OCI-LY7 (cell line): ENCODE measurements around the gene ROM1. TPM values are rescaled to one million over a fixed set of nuclear protein-coding genes. Genes with fewer than 3 reads are reported as not detected.

ENCODE experiments used
- BruUV-seq: library from RNA; stranded (reverse); fragments of 400-500 nt; replicated peaks from 2 replicates; lab custom pipeline; 2021; lab: Mats Ljungman, UMichigan
- CTCF ChIA-PET: fragments of 300-600 bp; sonication (Branson Sonifier 250); formaldehyde crosslinking; loops from one replicate; lab custom pipeline; 2022; ENCODE audit warnings: antibody characterized with exemption; ENCODE audit not compliant: unreplicated experiment; lab: Charles Lee
- POLR2A ChIA-PET: fragments of 300-600 bp; sonication (Branson Sonifier 250); formaldehyde crosslinking; loops from one replicate; lab custom pipeline; 2022; ENCODE audit warnings: antibody characterized with exemption; lab: Charles Lee
- DNase-seq: peaks from one replicate; pipeline ENCODE4 v3.0.0-alpha.2; 2015; ENCODE audit warnings: low spot score
- H2AFZ ChIP-seq: fragments of 200-600 bp; sonication (generic), shearing (Covaris generic); 2 replicates; pipeline ENCODE4 v1.6.1; 2014; ENCODE audit warnings: mild to moderate bottlenecking, antibody characterized with exemption, low read length, moderate library complexity
- H3K27ac ChIP-seq: fragments of 200-600 bp; sonication (generic); 2 replicates; pipeline ENCODE4 v1.5.1; 2014; ENCODE audit warnings: mixed run types, low read depth, mild to moderate bottlenecking, moderate library complexity, low read length, inconsistent platforms; ENCODE audit not compliant: poor library complexity, severe bottlenecking
- H3K36me3 ChIP-seq: fragments of 200-600 bp; sonication (generic); 2 replicates; pipeline ENCODE4 v1.6.1; 2014; ENCODE audit warnings: mild to moderate bottlenecking, antibody characterized with exemption, low read length, moderate library complexity, mixed read lengths; ENCODE audit not compliant: insufficient read depth
- H3K4me1 ChIP-seq: fragments of 200-600 bp; sonication (generic); 2 replicates; pipeline ENCODE4 v1.5.1; 2014; ENCODE audit warnings: mild to moderate bottlenecking, low read length; ENCODE audit not compliant: insufficient read depth, poor library complexity, severe bottlenecking
- H3K4me2 ChIP-seq: fragments of 200-600 bp; sonication (generic); 2 replicates; pipeline ENCODE4 v1.6.1; 2014; ENCODE audit warnings: mild to moderate bottlenecking, low read length
- H3K4me3 ChIP-seq: fragments of 200-600 bp; sonication (generic); 2 replicates; pipeline ENCODE4 v1.5.1; 2014; ENCODE audit warnings: mild to moderate bottlenecking, low read depth, low read length; ENCODE audit not compliant: poor library complexity, severe bottlenecking
- H3K79me2 ChIP-seq: fragments of 200-600 bp; sonication (generic); 2 replicates; pipeline ENCODE4 v1.6.1; 2016; ENCODE audit warnings: low read depth, mild to moderate bottlenecking, low read length, moderate library complexity, mixed read lengths; ENCODE audit not compliant: insufficient read depth
- H3K9me2 ChIP-seq: fragments of 200-600 bp; sonication (generic); 2 replicates; pipeline ENCODE4 v1.6.1; 2016; ENCODE audit warnings: mild to moderate bottlenecking, low read length, mixed read lengths; ENCODE audit not compliant: insufficient read depth
- H3K9me3 ChIP-seq: fragments of 200-600 bp; sonication (generic); 2 replicates; pipeline ENCODE4 v1.6.1; 2014; ENCODE audit warnings: mild to moderate bottlenecking, mixed run types, low read length, mixed read lengths
- H4K20me1 ChIP-seq: fragments of 200-600 bp; sonication (generic); 2 replicates; pipeline ENCODE4 v1.6.1; 2014; ENCODE audit warnings: mild to moderate bottlenecking, antibody characterized with exemption, low read length, moderate library complexity, mixed read lengths; ENCODE audit not compliant: insufficient read depth
- EZH2phosphoT487 ChIP-seq: fragments of 200-600 bp; sonication (generic); IDR thresholded peaks from 2 replicates; pipeline ENCODE4 v1.6.1; 2018; ENCODE audit warnings: low read depth, borderline replicate concordance, mild to moderate bottlenecking, mixed run types, antibody characterized with exemption, low read length, moderate library complexity, mixed read lengths
- intact Hi-C: fragments of 100-400 bp; cut with micrococcal nuclease; formaldehyde crosslinking; loops from one replicate; pipeline ENCODE4 v1.10.0; 2022; ENCODE audit not compliant: unreplicated experiment
- total RNA-seq, 2 experiments: library from RNA; depleted of rRNA in 1 of 2; stranded (reverse); fragments of >200 nt in 1 of 2; shearing (Covaris generic) in 1 of 2; gene quantifications; 2 replicates each; pipeline ENCODE4 v1.2.3, GENCODE V29; 2014 to 2022
- TF ChIP-seq, protein P1 (sequence below): fragments of 200-600 bp; sonication (generic); conservative IDR thresholded peaks from 2 replicates; pipeline ENCODE4 v1.5.1; 2014; ENCODE audit warnings: mild to moderate bottlenecking, antibody characterized with exemption, low read length, moderate library complexity, mixed read lengths

Gene ROM1
- total RNA-seq, 2 experiments from 2014 or later: 0.69 to 2.5 TPM

GRCh38 chr11:62603776-62604299 lies 9.2 kb upstream of the ROM1 start:
- no peak for DNase-seq
- no peak overlapping the region for H3K4me3 ChIP-seq
- POLR2A ChIA-PET: interaction anchor here (0.6 to 1.6 kb wide), 2 partner anchors 12 to 594 kb away, joined by 4 to 5 read pairs; no protein-coding TSS in a partner anchor

GRCh38 chr11:62604460-62605120 lies 8.5 kb upstream of the ROM1 start:
- TF ChIP-seq, protein P1, sequence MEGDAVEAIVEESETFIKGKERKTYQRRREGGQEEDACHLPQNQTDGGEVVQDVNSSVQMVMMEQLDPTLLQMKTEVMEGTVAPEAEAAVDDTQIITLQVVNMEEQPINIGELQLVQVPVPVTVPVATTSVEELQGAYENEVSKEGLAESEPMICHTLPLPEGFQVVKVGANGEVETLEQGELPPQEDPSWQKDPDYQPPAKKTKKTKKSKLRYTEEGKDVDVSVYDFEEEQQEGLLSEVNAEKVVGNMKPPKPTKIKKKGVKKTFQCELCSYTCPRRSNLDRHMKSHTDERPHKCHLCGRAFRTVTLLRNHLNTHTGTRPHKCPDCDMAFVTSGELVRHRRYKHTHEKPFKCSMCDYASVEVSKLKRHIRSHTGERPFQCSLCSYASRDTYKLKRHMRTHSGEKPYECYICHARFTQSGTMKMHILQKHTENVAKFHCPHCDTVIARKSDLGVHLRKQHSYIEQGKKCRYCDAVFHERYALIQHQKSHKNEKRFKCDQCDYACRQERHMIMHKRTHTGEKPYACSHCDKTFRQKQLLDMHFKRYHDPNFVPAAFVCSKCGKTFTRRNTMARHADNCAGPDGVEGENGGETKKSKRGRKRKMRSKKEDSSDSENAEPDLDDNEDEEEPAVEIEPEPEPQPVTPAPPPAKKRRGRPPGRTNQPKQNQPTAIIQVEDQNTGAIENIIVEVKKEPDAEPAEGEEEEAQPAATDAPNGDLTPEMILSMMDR: no peak
- ChIA-PET CTCF (no interaction called here), POLR2A (interaction anchor here (0.6 to 1.6 kb wide), 2 partner anchors 12 to 595 kb away, joined by 4 to 5 read pairs; no protein-coding TSS in a partner anchor)
- Histone ChIP-seq H3K4me1 (peaks cover 30% of the 10 kb centered on the region), H3K36me3 (peaks cover 69% of the 10 kb centered on the region), H3K9me3 (no peaks in the 10 kb centered on the region), H3K27ac (no peak overlapping the region), H4K20me1 (no peaks in the 10 kb centered on the region), H3K9me2 (no peaks in the 10 kb centered on the region), H2AFZ (no peak overlapping the region), H3K4me3 (no peak overlapping the region), H3K79me2 (peaks cover 18% of the 10 kb centered on the region), H3K4me2 (no peak overlapping the region)
- intact Hi-C loops: no loop called here
- no peak for DNase-seq
- BruUV-seq: no TSS peak

More at GRCh38 chr11:62603776-62604299, 9.2 kb upstream of the ROM1 start:
- H3K9me2 ChIP-seq: no peaks in the 10 kb centered on the region
- peaks cover 1% of the 10 kb centered on the region; the same call in 1 of the 2 replicates for H4K20me1 ChIP-seq
- no TSS peak for BruUV-seq
- H3K4me1 ChIP-seq: peaks cover 36% of the 10 kb centered on the region
- no peak overlapping the region for H2AFZ ChIP-seq
- no peak overlapping the region for H3K4me2 ChIP-seq
- peaks cover 74% of the 10 kb centered on the region for H3K36me3 ChIP-seq
- intact Hi-C loops: no loop called here
- CTCF ChIA-PET: no interaction called here
- H3K27ac ChIP-seq: no peak overlapping the region
- H3K79me2 ChIP-seq: peaks cover 24% of the 10 kb centered on the region
- no peaks in the 10 kb centered on the region for H3K9me3 ChIP-seq
- TF ChIP-seq, protein P1: no peak
- TF ChIP-seq EZH2phosphoT487: no peak

GRCh38 chr11:62605467-62605866 lies 7.6 kb upstream of the ROM1 start:
- BruUV-seq: no TSS peak
- intact Hi-C loops: no loop called here
- Histone ChIP-seq H2AFZ (no peak overlapping the region), H3K4me1 (peaks cover 27% of the 10 kb centered on the region), H3K4me3 (no peak overlapping the region), H3K9me3 (no peaks in the 10 kb centered on the region), H3K4me2 (no peak overlapping the region), H3K9me2 (no peaks in the 10 kb centered on the region), H3K79me2 (peaks cover 10% of the 10 kb centered on the region), H3K36me3 (peaks cover 61% of the 10 kb centered on the region), H3K27ac (no peak overlapping the region), H4K20me1 (no peaks in the 10 kb centered on the region)
- CTCF ChIA-PET: no interaction called here
- POLR2A ChIA-PET: no interaction called here
- no peak for TF ChIP-seq EZH2phosphoT487
- TF ChIP-seq, protein P1: no peak
- DNase-seq: no peak
